Measurements from ENCODE around the gene PRICKLE2. TPM values are rescaled to one million over a fixed set of nuclear protein-coding genes. Genes with fewer than 3 reads are reported as not detected.

The PRICKLE2 gene
- total and polyA plus RNA-seq, 4 donors = 0.89 to 8.0 (median 3.2) TPM

DNA sequence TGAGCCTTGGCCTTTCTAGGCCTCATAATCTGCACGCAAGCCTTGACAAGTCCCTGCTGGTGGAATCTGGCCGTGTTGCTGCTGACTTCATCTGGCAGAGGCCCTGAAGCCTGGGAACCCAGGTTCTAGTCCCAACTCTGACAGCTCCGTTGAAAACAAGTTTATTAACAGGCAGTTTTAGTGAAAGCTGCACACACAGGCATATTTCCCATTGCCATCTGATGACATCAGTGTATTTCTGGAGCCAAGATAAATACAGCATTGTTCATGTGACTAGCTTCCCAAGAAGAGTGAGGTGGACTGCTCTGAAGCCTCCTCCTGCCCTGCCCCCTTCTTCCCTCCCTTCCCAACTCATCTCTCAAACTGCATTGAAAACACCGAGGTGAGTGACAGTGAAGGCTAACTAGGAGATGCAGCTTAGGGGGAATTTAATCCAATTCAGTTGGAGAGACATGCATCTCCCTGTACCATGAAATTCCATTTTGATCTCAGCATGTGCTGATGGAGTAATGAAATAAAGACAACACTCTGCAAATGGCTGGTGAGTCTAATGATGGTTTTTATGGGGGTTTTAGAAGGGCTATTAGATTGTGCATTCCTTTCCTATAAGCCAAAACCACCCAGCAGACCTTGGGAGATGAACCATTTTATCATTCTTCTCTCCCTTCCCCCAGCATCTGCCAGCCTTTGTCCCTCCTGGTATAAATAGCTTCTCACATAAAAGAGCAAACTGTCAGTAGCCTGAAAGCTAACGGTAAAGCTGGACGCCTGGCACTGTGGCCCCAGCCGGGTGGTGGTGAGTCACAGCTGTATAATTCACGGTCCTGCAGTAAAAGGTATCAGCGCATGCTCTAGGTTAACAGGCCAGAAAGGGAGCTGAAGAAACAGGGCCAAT, 38.0 kb downstream of the PRICKLE2 start:
- peaks cover 0 to 4% (median 0%) of the 10 kb centered on the region in 4 donors for H3K4me1 ChIP-seq (ENCODE audit: control insufficient read depth in 4 of 4, insufficient read depth in 4 of 4, low read length in 3 of 4)
- WGBS = 59% methylated on average over 9 of the region's 9 CpGs
- no peaks in the 10 kb centered on the region for H3K36me3 ChIP-seq (ENCODE audit: control insufficient read depth in 4 of 4, insufficient read depth in 3 of 4, low read depth in 1 of 4, low read length in 3 of 4)
- peak overlapping the region; percentile 44 to 48 for H3K27ac ChIP-seq (ENCODE audit: low read depth in 1 of 2, low read length in 2 of 2)
- DNase-seq (ENCODE audit: low spot score) = no peak
- H3K9ac ChIP-seq (ENCODE audit: low read depth in 1 of 2, low read length in 2 of 2) = peak overlapping the region in 1 of 2 donors; percentile 39
- TF ChIP-seq, protein P1, sequence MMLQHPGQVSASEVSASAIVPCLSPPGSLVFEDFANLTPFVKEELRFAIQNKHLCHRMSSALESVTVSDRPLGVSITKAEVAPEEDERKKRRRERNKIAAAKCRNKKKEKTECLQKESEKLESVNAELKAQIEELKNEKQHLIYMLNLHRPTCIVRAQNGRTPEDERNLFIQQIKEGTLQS (IDR thresholded peaks at IDR 0.05) = no peak
- TF ChIP-seq RAD21 (IDR thresholded peaks at IDR 0.05) = peak in 1 of 2 donors; percentile 23
- TF ChIP-seq, protein P2, sequence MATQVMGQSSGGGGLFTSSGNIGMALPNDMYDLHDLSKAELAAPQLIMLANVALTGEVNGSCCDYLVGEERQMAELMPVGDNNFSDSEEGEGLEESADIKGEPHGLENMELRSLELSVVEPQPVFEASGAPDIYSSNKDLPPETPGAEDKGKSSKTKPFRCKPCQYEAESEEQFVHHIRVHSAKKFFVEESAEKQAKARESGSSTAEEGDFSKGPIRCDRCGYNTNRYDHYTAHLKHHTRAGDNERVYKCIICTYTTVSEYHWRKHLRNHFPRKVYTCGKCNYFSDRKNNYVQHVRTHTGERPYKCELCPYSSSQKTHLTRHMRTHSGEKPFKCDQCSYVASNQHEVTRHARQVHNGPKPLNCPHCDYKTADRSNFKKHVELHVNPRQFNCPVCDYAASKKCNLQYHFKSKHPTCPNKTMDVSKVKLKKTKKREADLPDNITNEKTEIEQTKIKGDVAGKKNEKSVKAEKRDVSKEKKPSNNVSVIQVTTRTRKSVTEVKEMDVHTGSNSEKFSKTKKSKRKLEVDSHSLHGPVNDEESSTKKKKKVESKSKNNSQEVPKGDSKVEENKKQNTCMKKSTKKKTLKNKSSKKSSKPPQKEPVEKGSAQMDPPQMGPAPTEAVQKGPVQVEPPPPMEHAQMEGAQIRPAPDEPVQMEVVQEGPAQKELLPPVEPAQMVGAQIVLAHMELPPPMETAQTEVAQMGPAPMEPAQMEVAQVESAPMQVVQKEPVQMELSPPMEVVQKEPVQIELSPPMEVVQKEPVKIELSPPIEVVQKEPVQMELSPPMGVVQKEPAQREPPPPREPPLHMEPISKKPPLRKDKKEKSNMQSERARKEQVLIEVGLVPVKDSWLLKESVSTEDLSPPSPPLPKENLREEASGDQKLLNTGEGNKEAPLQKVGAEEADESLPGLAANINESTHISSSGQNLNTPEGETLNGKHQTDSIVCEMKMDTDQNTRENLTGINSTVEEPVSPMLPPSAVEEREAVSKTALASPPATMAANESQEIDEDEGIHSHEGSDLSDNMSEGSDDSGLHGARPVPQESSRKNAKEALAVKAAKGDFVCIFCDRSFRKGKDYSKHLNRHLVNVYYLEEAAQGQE (IDR thresholded peaks at IDR 0.05) = no peak
- TF ChIP-seq RXRA (IDR thresholded peaks at IDR 0.05) = no peak
- peak in 1 of 2 donors; percentile 32 for TF ChIP-seq JUND (IDR thresholded peaks at IDR 0.05)
- TF ChIP-seq FOXA2 (IDR thresholded peaks at IDR 0.05) = peak; percentile 52
- H3K9me3 ChIP-seq (ENCODE audit: control insufficient read depth in 4 of 4, low read length in 3 of 4) = no peaks in the 10 kb centered on the region
- no peaks in the 10 kb centered on the region for H3K27me3 ChIP-seq (ENCODE audit: control insufficient read depth in 4 of 4, insufficient read depth in 4 of 4, low read length in 3 of 4)
- no peak overlapping the region for H3K4me3 ChIP-seq (ENCODE audit: low read depth in 1 of 3, low read length in 3 of 3)

DNA sequence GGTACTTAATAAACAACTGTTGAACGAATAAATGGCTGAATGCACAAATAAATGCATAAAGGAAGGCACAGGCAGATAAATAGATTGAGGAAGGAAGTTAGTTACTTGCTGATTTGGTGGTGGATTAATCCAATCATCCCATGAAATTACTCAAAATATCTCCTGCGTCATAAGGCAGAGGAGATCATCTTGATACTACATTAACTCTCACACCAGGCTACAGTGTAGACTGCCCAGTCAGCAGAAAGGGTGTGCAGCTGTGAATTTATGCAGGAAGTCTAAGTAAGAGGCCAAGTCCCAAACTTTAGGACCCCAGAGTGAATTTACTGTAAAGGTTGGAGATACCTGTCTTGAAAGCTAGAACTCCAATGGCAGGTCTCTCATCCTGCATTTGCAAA, 38.6 kb downstream of the PRICKLE2 start:
- TF ChIP-seq HNF4A (conservative IDR thresholded peaks at IDR 0.05) = no peak
- TF ChIP-seq GABPA (IDR thresholded peaks at IDR 0.05 in 1 of 2, conservative IDR thresholded peaks at IDR 0.05 in 1 of 2) = no peak
- no peak for TF ChIP-seq RXRA (IDR thresholded peaks at IDR 0.05)
- TF ChIP-seq, protein P3, sequence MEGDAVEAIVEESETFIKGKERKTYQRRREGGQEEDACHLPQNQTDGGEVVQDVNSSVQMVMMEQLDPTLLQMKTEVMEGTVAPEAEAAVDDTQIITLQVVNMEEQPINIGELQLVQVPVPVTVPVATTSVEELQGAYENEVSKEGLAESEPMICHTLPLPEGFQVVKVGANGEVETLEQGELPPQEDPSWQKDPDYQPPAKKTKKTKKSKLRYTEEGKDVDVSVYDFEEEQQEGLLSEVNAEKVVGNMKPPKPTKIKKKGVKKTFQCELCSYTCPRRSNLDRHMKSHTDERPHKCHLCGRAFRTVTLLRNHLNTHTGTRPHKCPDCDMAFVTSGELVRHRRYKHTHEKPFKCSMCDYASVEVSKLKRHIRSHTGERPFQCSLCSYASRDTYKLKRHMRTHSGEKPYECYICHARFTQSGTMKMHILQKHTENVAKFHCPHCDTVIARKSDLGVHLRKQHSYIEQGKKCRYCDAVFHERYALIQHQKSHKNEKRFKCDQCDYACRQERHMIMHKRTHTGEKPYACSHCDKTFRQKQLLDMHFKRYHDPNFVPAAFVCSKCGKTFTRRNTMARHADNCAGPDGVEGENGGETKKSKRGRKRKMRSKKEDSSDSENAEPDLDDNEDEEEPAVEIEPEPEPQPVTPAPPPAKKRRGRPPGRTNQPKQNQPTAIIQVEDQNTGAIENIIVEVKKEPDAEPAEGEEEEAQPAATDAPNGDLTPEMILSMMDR (IDR thresholded peaks at IDR 0.05; ENCODE audit: low read depth, low read length, missing input control) = no peak
- no peak for TF ChIP-seq YY1 (IDR thresholded peaks at IDR 0.05)
- no peak for TF ChIP-seq SP1 (IDR thresholded peaks at IDR 0.05)
- TF ChIP-seq HNF4G (IDR thresholded peaks at IDR 0.05) = no peak
- no peak for TF ChIP-seq JUND (IDR thresholded peaks at IDR 0.05)
- peak overlapping the region; percentile 44 to 48 for H3K27ac ChIP-seq (ENCODE audit: low read depth in 1 of 2, low read length in 2 of 2)
- peak overlapping the region in 1 of 2 donors; percentile 39 for H3K9ac ChIP-seq (ENCODE audit: low read depth in 1 of 2, low read length in 2 of 2)
- H3K4me1 ChIP-seq (ENCODE audit: control insufficient read depth in 4 of 4, insufficient read depth in 4 of 4, low read length in 3 of 4) = peaks cover 0 to 4% (median 0%) of the 10 kb centered on the region in 4 donors
- no peak overlapping the region for H3K4me3 ChIP-seq (ENCODE audit: low read depth in 1 of 3, low read length in 3 of 3)
- no peaks in the 10 kb centered on the region for H3K27me3 ChIP-seq (ENCODE audit: control insufficient read depth in 4 of 4, insufficient read depth in 4 of 4, low read length in 3 of 4)
- WGBS = 78% methylated on average over 2 of the region's 2 CpGs
- no peaks in the 10 kb centered on the region for H3K36me3 ChIP-seq (ENCODE audit: control insufficient read depth in 4 of 4, insufficient read depth in 3 of 4, low read depth in 1 of 4, low read length in 3 of 4)
- no peak for DNase-seq (ENCODE audit: low spot score)
- H3K9me3 ChIP-seq (ENCODE audit: control insufficient read depth in 4 of 4, low read length in 3 of 4) = no peaks in the 10 kb centered on the region

Data from liver (tissue), 9 donors.